Mammary epithelial cell (primary cell): Measurements from ENCODE around the gene KMT2D.

ENCODE experiments used
- CTCF ChIP-seq, 2 donors: IDR thresholded peaks in 1 of 2; conservative IDR thresholded peaks in 1 of 2; 2 replicates each; pipeline ENCODE4 v1.5.1; 2011 to 2012; ENCODE audit warnings: inconsistent platforms in 2 of 2, low read length in 2 of 2, mild to moderate bottlenecking in 2 of 2, control low read depth in 1 of 2, low read depth in 1 of 2; ENCODE audit not compliant: insufficient read depth in 1 of 2; ENCODE audit errors: extremely low read depth in 1 of 2
- EZH2 ChIP-seq: IDR thresholded peaks from 2 replicates; pipeline ENCODE4 v1.6.1; 2012; ENCODE audit warnings: low read length, inconsistent platforms, borderline replicate concordance

DNA sequence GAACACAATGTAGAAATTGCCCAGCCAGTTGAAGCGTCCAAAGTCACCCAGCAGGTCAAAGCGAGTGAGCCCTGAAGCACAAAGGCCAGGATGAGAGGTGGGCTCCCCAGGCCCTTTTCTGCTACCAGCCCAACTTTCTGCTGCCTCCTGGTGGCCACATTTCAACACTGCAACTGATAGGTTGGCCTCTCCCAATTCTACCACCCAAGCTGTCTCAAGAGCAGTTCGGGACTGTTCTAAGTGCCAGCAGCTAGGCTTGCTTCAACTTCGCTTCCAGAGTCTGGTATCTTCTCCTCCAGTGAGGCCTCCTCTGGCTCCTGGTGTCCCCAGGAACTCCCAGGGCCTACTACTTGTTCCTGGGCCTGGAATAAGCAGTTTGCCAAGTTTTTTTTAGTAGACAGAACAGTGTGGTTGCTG, 37.4 kb upstream of the KMT2D start:
- no peak for TF ChIP-seq EZH2
- TF ChIP-seq CTCF (conservative IDR thresholded peaks at IDR 0.05 in 1 of 2, IDR thresholded peaks at IDR 0.05 in 1 of 2; ENCODE audit: extremely low read depth in 1 of 2, insufficient read depth in 1 of 2, low read depth in 1 of 2, low read length in 2 of 2): peak; percentile 81
